Hepatocyte (in vitro differentiated cells): ENCODE results near the gene SLC39A11.

Experiments
- CTCF ChIP-seq: fragments of 200-600 bp; sonication (generic); IDR thresholded peaks from 2 replicates; pipeline ENCODE4 v1.5.1; 2016; ENCODE audit warnings: antibody characterized with exemption, mild to moderate bottlenecking; ENCODE audit not compliant: poor library complexity
- EZH2 ChIP-seq: fragments of 200-600 bp; sonication (generic); IDR thresholded peaks from 2 replicates; pipeline ENCODE4 v1.6.1; 2016; ENCODE audit warnings: antibody characterized with exemption, mild to moderate bottlenecking, borderline replicate concordance
- EZH2phosphoT487 ChIP-seq: fragments of 200-600 bp; sonication (generic); IDR thresholded peaks from one replicate; pipeline ENCODE4 v1.6.1; 2018; ENCODE audit warnings: antibody characterized with exemption, mild to moderate bottlenecking, low read depth, moderate library complexity; ENCODE audit not compliant: unreplicated experiment, severe bottlenecking

DNA sequence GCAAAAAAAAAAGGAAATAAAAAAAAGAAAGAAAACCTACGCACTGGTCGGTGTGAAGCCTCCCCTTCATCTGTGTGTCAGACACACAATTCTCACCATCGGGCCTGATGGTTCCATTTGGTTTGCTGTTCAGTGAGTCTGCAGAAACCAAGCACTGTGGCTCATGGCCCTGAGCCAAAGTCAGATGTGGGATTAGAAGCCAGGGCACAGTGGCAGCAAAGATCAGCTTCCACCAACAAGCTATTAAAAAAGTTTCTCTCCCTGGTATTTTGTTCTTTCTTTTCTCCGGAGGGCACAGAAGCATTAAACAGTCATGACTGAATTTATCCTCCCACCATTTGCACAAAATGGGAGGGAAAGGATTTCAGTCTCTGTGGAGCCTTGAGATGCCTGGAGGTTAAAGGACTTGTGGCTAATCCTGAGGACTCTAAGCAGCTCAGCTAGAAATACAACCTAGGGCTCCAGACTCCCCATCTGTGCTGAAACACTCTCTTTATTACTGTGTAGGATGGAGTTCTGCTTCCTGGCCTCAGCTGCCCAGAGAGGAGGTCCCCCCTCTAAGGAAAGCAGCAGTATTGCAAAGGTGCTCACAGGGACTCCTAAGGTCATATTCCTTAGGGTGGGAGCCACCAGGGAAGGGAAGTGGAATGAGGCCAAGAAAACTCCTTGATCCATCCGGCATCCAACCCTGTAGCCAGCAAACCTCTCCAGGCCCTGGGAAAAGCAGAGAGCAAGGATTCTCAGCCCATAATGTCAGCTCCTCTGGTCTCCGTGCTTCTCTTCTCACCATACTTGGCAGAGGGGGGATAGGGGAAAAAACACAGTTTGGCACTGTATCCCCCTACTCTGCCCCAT, 28.2 kb downstream of the SLC39A11 start:
- TF ChIP-seq CTCF: no peak
- TF ChIP-seq EZH2: no peak
- TF ChIP-seq EZH2phosphoT487: no peak
